GM12878 (cell line): Measurements from ENCODE around the gene PRRX1. TPM values are rescaled to one million over a fixed set of nuclear protein-coding genes. Genes with fewer than 3 reads are reported as not detected.

Source experiments
- ATAC-seq: fragments of 200-7000 bp; cut with Tn5 transposase; 3 replicates; pipeline ENCODE4 v1.9.1; 2020; ENCODE audit warnings: mild to moderate bottlenecking, moderate library complexity
- BruUV-seq: library from RNA; stranded (reverse); fragments of 400-500 nt; replicated peaks from 2 replicates; lab custom pipeline; 2021; lab: Mats Ljungman, UMichigan
- CTCF ChIA-PET: fragments of 300-600 bp; sonication (Branson Sonifier 250); formaldehyde crosslinking; extraction: SDS; loops from one replicate; lab custom pipeline; 2021; ENCODE audit warnings: inconsistent platforms; lab: Yijun Ruan, JAX
- POLR2A ChIA-PET: fragments of 350-600 bp; formaldehyde crosslinking; extraction: SDS; loops from one replicate; lab custom pipeline; 2021; ENCODE audit warnings: inconsistent platforms; lab: Charles Lee
- RAD21 ChIA-PET: fragments of 300-600 bp; sonication (Branson Sonifier 250); formaldehyde crosslinking; loops from one replicate; lab custom pipeline; 2023; ENCODE audit warnings: antibody characterized with exemption; ENCODE audit not compliant: unreplicated experiment; lab: Charles Lee
- SMC1A ChIA-PET: fragments of 300-600 bp; sonication (Branson Sonifier 250); formaldehyde crosslinking; loops from one replicate; lab custom pipeline; 2023; ENCODE audit not compliant: unreplicated experiment, uncharacterized antibody; lab: Charles Lee
- DNase-seq: peaks from one replicate; pipeline ENCODE4 v3.0.0-alpha.2; 2011; ENCODE audit warnings: low read depth, low spot score
- FAIRE-seq: peaks from 3 replicates; lab custom pipeline; 2011; peaks lifted over from hg19 to GRCh38; lab: Jason Lieb, UNC
- H2AFZ ChIP-seq: 2 replicates; pipeline ENCODE4 v1.6.0; 2011; ENCODE audit warnings: low read depth, low read length, control low read depth; ENCODE audit not compliant: control insufficient read depth
- H3K27ac ChIP-seq: 2 replicates; pipeline ENCODE4 v1.5.1; 2011; ENCODE audit warnings: control low read depth; ENCODE audit not compliant: control insufficient read depth, insufficient read depth
- H3K27me3 ChIP-seq, 2 experiments: replicated peaks in 1 of 2; 2 replicates each; pipeline versions ENCODE4 v1.6.0 to v1.6.1; 2011; ENCODE audit warnings: low read length in 1 of 2; ENCODE audit not compliant: control insufficient read depth in 2 of 2, insufficient read depth in 2 of 2
- H3K36me3 ChIP-seq, 2 experiments: 2 replicates each; pipeline ENCODE4 v1.5.1; 2011; ENCODE audit warnings: low read length in 1 of 2; ENCODE audit not compliant: control insufficient read depth in 2 of 2, insufficient read depth in 2 of 2
- H3K4me1 ChIP-seq: 2 replicates; pipeline ENCODE4 v1.6.1; 2011; ENCODE audit warnings: mild to moderate bottlenecking, low read length, moderate library complexity, mixed read lengths; ENCODE audit not compliant: control insufficient read depth, insufficient read depth
- H3K4me2 ChIP-seq: 2 replicates; pipeline ENCODE4 v1.6.0; 2011; ENCODE audit warnings: control low read depth; ENCODE audit not compliant: control insufficient read depth, insufficient read depth
- H3K4me3 ChIP-seq: fragments of 200-600 bp; sonication (generic); 2 replicates; pipeline ENCODE4 v1.5.1; 2016
- H3K79me2 ChIP-seq: 2 replicates; pipeline ENCODE4 v1.6.0; 2011; ENCODE audit warnings: low read length; ENCODE audit not compliant: control insufficient read depth, insufficient read depth
- H3K9ac ChIP-seq: 2 replicates; pipeline ENCODE4 v1.8.0; 2011; ENCODE audit warnings: low read length, control low read depth, mixed read lengths; ENCODE audit not compliant: control insufficient read depth, insufficient read depth
- H3K9me3 ChIP-seq: replicated peaks from 3 replicates; pipeline ENCODE4 v1.5.1; 2011; ENCODE audit warnings: mild to moderate bottlenecking, low read length; ENCODE audit not compliant: control insufficient read depth, insufficient read depth
- H4K20me1 ChIP-seq: 2 replicates; pipeline ENCODE4 v1.6.0; 2011; ENCODE audit not compliant: control insufficient read depth, insufficient read depth
- HDAC6 ChIP-seq: fragments of 200-600 bp; sonication (generic); IDR thresholded peaks from one replicate; pipeline ENCODE4 v1.8.0; 2017; ENCODE audit warnings: antibody characterized with exemption; ENCODE audit not compliant: unreplicated experiment
- RAD21 ChIP-seq: IDR thresholded peaks from 2 replicates; pipeline ENCODE4 v1.6.1; 2011; ENCODE audit warnings: mild to moderate bottlenecking, low read depth, low read length, moderate library complexity; ENCODE audit not compliant: insufficient read depth
- SMC3 ChIP-seq: IDR thresholded peaks from 2 replicates; pipeline ENCODE4 v1.6.1; 2011; ENCODE audit warnings: low read length, improper control_type of control experiment, borderline replicate concordance
- WGBS: methylation state at CpG from one replicate; pipeline ENCODE4 v1.1.6; 2016; ENCODE audit warnings: low lambda C conversion rate; ENCODE audit not compliant: insufficient replicate concordance, insufficient coverage; ENCODE audit errors: missing lambda C conversion rate; 5-methylcytosine and 5-hydroxymethylcytosine counted together
- in situ Hi-C: fragments of 300-500 bp; cut with MboI; formaldehyde crosslinking; loops from 9 replicates; pipeline ENCODE4 v1.14.3; 2018; ENCODE audit warnings: mixed read lengths
- intact Hi-C: fragments of 100-400 bp; cut with micrococcal nuclease; formaldehyde crosslinking; loops from one replicate; pipeline ENCODE4 v1.14.2; 2022; ENCODE audit not compliant: unreplicated experiment
- polyA plus RNA-seq, 11 experiments: library from polyadenylated mRNA; depleted of rRNA in 4 of 11; unstranded in 6 of 11; stranded (reverse) in 5 of 11; fragments of >200 nt; fragmentation: Nextera tagmentation in 4 of 11; fragmentation: Illumina TruSeq in 1 of 11; extraction: Ambion mirVana in 4 of 11; extraction: Trizol in 1 of 11; gene quantifications; 1 replicate in 1 of 11; 2 replicates in 10 of 11; pipeline versions ENCODE4 v1.2.1 to v1.2.3, GENCODE V29; 2011 to 2016; ENCODE audit warnings: inconsistent platforms in 2 of 11, missing spikeins in 2 of 11, low read depth in 1 of 11
- total RNA-seq, 4 experiments: library from RNA; depleted of rRNA in 3 of 4; stranded (reverse); fragments of >200 nt in 3 of 4; fragmentation: Illumina TruSeq in 1 of 4; extraction: Trizol in 1 of 4; gene quantifications; 2 replicates each; pipeline versions ENCODE4 v1.2.1 to v1.2.3, GENCODE V29; 2013 to 2021
- TF ChIP-seq, protein P1 (sequence below), 3 experiments: IDR thresholded peaks in 2 of 3; conservative IDR thresholded peaks in 1 of 3; 2 replicates each; pipeline ENCODE4 v1.5.1; 2011; ENCODE audit warnings: low read depth in 3 of 3, low read length in 3 of 3, mild to moderate bottlenecking in 3 of 3, control low read depth in 2 of 3, moderate library complexity in 2 of 3, inconsistent platforms in 1 of 3, mixed read lengths in 1 of 3; ENCODE audit not compliant: control insufficient read depth in 2 of 3, insufficient read depth in 1 of 3; ENCODE audit errors: extremely low read depth in 1 of 3
- TF ChIP-seq, protein P2 (sequence below): fragments of 450-650 bp; IDR thresholded peaks from 2 replicates; pipeline ENCODE4 v1.6.1; 2017; ENCODE audit warnings: borderline replicate concordance

Gene PRRX1
- total and polyA plus RNA-seq, 10 of the 15 experiments (the other 5 are each of a cell fraction or from before 2014, with no cell fraction given), result 0.42 to 64.6 (median 1.5) TPM

DNA sequence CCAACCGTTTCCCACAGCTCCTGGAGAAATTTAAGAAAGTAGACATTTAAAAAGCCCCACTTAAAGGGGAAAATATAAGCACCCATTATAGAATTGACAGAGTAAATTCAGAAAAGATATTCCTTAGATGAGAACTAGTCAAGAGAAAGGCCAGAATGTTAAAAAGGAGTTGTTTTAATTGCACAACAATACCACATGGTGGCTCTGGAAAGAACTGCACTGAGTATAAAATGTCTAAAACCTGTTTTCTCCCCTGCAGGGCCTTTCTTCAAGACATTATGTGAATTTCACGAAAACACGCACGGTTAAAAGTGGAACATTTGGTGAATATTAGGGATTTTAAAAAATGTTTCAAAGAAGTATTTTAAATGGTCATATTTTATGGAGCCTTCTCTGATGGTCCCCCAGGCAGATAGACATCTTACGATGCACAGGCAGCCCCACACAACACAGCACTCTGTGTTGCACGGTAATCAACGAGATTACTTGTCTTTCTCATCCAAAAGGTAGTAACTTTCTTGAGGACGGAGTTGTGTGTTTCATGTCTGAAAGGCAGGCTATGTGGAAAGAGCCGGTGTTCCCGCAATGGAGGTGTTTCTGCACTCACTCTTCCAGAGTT, 101.9 kb downstream of the PRRX1 start:
- 42% methylated on average over 10 of the region's 10 CpGs for WGBS
- no peak overlapping the region for H3K4me3 ChIP-seq
- no peak for DNase-seq
- no peak overlapping the region for H3K9ac ChIP-seq
- intact Hi-C loops, result loop anchor here (2.0 to 5.0 kb wide), 3 partner anchors 117 to 837 kb away; no protein-coding TSS in a partner anchor
- H3K27ac ChIP-seq, result no peak overlapping the region
- no peaks in the 10 kb centered on the region for H3K79me2 ChIP-seq
- H3K36me3 ChIP-seq, result no peaks in the 10 kb centered on the region
- POLR2A ChIA-PET, result interaction anchor here (0.5 kb wide), 1 partner anchor 1794 kb away, joined by 3 read pairs; no protein-coding TSS in a partner anchor
- TF ChIP-seq, protein P1, sequence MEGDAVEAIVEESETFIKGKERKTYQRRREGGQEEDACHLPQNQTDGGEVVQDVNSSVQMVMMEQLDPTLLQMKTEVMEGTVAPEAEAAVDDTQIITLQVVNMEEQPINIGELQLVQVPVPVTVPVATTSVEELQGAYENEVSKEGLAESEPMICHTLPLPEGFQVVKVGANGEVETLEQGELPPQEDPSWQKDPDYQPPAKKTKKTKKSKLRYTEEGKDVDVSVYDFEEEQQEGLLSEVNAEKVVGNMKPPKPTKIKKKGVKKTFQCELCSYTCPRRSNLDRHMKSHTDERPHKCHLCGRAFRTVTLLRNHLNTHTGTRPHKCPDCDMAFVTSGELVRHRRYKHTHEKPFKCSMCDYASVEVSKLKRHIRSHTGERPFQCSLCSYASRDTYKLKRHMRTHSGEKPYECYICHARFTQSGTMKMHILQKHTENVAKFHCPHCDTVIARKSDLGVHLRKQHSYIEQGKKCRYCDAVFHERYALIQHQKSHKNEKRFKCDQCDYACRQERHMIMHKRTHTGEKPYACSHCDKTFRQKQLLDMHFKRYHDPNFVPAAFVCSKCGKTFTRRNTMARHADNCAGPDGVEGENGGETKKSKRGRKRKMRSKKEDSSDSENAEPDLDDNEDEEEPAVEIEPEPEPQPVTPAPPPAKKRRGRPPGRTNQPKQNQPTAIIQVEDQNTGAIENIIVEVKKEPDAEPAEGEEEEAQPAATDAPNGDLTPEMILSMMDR (IDR thresholded peaks at IDR 0.05 in 2 of 3, conservative IDR thresholded peaks at IDR 0.05 in 1 of 3; ENCODE audit: control insufficient read depth in 2 of 3, extremely low read depth in 1 of 3, insufficient read depth in 1 of 3, low read depth in 3 of 3, low read length in 3 of 3), result peak in 1 of 3 experiments; percentile 48; a peak in 1 of 6 replicates
- 0 out of 2 replicates have a peak, but pooled peaks have one; percentile 32 for TF ChIP-seq RAD21
- no peak for TF ChIP-seq HDAC6
- TF ChIP-seq, protein P2, sequence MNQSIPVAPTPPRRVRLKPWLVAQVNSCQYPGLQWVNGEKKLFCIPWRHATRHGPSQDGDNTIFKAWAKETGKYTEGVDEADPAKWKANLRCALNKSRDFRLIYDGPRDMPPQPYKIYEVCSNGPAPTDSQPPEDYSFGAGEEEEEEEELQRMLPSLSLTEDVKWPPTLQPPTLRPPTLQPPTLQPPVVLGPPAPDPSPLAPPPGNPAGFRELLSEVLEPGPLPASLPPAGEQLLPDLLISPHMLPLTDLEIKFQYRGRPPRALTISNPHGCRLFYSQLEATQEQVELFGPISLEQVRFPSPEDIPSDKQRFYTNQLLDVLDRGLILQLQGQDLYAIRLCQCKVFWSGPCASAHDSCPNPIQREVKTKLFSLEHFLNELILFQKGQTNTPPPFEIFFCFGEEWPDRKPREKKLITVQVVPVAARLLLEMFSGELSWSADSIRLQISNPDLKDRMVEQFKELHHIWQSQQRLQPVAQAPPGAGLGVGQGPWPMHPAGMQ, result no peak
- TF ChIP-seq SMC3, result peak; percentile 38; the same call in 1 of the 2 replicates
- H3K4me1 ChIP-seq, result no peaks in the 10 kb centered on the region
- FAIRE-seq, result no peak
- in situ Hi-C loops, result no loop called here
- no peaks in the 10 kb centered on the region for H3K9me3 ChIP-seq
- ATAC-seq, result peak; percentile 63; the same call in 2 of the 3 replicates
- RAD21 ChIA-PET, result interaction anchor here (0.7 to 1.9 kb wide), 6 partner anchors 77 to 694 kb away, joined by 3 to 15 read pairs (median 4); no protein-coding TSS in a partner anchor
- CTCF ChIA-PET, result interaction anchor here (0.6 to 2.7 kb wide), 14 partner anchors 10 to 906 kb away, joined by 3 to 28 read pairs (median 3); no protein-coding TSS in a partner anchor
- no peak overlapping the region for H3K4me2 ChIP-seq
- no TSS peak for BruUV-seq
- SMC1A ChIA-PET, result interaction anchor here (0.7 to 2.7 kb wide), 16 partner anchors 33 to 857 kb away, joined by 3 to 26 read pairs (median 3); no protein-coding TSS in a partner anchor
- H2AFZ ChIP-seq, result no peak overlapping the region
- H3K27me3 ChIP-seq, result no peaks in the 10 kb centered on the region
- H4K20me1 ChIP-seq, result no peaks in the 10 kb centered on the region
